Activated CD8-positive, alpha-beta memory T cell treated with anti-CD3 and anti-CD28 coated beads, Interleukin-2, amount 50 U/mL, for 24 hours (primary cell): ENCODE data around the gene CFDP1.

ENCODE experiments used
- DNase-seq: peaks from one replicate; pipeline ENCODE4 v3.0.0-alpha.2; 2020; ENCODE audit errors: extremely low read depth

The CFDP1 gene

DNA sequence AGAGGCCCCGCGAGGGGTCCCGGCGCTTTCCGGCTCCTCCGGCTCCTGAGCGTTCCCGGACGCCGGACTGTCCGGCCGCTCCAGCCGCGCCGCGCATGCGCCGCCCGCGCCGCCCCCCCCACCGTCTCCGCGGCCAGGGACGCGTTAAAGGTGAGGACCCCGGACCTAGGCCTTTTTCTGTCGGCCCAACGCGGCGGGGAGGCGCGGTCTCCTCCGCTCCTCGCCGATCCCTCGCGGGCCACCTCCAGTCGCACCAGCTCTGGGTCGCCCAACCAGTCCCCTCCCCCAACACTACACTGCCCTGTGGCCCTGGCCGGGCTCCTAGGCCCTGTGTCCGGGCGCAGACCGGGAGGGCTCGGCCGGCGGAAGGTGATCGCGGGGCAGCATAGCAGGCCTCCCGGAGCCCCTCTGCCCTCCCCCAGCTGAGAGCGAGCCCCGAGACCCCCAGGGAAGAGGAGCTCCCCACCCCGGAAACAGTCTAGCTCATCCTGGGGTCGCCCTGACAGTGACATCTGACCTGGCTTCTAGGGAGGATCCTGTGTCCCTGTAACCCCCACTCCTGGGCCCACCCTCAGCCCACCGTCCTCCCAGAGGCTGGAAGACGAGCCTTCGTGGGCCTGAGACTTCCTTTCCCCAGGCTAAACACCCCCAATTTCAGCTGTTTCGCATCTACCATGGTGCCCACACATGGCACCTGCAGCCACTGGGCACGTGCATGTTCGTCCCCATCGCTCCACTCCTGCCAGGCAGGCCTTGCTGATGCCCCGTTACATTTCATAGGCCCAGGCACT, 167.2 kb downstream of the CFDP1 start:
- DNase-seq: no peak

DNA sequence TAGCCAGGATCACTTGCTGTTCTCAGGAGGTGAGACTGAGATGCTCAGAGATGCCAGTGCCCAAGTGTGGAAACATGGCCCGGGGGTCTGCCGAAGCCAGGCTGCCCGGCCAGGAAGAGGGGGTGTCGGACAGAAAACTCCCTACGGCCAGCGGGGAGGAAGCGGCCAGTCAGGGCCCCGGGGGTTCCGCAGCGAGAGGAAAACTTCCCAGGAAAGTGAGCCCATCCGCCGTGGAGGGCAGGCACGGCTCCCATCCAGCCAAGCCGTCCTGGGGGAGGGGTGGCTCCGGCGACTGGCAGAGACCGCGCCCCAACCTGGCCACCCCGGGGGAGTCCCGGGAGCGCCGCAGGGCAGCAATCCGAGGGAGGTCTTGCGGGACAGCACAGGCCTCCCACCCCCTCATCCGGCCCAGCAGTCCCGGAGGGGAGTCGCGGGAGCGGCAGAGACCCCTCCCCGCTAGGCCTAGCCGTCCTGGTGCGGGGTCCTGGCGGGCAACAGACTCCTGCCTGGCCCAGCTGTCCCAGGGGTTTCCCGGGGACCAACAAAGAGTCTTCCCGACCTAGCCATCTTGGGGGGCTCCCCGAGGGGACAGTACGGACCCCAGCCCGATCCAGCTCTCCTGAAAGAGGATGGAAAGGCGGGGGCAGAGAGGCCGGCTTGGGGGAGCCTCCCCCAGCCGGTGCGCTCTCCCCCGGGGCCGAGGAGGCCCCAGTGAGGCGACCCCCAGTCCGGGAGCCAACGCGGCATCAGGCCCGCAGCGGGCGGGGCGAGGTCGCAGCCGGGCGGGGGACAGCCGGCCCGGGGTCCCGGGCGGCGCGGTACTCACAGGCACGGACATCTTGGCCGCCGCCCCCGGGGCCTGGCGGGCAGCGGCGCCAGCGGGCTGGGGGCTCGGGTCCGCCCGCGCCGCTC, 168.0 kb downstream of the CFDP1 start:
- no peak for DNase-seq

DNA sequence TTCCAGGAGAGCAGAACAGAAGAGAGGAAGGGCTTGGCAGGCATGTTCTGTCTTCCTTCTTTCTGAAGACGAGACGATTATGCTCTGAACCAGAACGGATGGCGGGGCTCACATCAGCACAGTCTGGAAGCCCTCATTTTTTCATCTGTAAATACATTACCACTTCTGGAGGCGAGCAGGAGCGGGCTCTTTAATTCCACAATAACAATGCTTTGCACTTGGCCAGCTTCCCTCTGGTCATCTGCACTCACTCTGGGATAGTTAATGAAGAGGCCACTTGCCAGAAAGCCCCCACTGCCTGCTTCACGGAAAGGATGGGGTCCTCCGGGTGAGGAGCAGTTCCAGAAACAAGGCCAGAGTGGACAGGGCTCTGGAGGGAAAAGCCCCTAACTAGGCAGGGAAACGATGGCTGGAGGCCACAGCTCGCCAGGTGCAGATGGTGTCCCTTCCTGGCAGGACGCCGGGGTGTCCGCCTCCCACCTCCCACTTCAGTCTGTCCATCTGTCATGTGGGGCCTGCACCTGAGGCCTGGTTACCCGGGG, 168.8 kb downstream of the CFDP1 start:
- no peak for DNase-seq

DNA sequence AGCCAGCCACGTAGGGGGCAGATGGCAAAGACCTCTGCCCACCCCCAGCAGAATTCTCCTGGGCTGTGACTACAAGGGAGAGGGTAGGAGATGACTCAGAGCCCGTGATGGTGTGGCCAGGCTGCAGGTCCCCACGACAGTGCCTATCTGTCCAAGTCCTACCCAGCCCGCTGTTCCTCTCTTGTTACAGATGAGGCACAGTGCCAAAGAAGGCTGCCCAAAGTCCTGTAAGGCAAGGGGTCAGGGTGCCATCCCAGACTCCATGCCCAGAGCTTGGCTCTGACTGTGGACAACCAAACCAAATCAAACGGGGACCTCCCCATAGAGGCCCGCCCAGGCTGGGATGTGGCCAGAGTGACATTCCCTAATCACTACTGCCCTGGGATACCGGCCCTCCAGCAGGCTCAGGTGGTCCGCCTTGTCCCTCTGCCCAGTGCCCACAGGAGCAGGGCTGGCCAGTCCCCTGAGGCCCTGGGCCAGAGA, 169.3 kb downstream of the CFDP1 start:
- DNase-seq: no peak

DNA sequence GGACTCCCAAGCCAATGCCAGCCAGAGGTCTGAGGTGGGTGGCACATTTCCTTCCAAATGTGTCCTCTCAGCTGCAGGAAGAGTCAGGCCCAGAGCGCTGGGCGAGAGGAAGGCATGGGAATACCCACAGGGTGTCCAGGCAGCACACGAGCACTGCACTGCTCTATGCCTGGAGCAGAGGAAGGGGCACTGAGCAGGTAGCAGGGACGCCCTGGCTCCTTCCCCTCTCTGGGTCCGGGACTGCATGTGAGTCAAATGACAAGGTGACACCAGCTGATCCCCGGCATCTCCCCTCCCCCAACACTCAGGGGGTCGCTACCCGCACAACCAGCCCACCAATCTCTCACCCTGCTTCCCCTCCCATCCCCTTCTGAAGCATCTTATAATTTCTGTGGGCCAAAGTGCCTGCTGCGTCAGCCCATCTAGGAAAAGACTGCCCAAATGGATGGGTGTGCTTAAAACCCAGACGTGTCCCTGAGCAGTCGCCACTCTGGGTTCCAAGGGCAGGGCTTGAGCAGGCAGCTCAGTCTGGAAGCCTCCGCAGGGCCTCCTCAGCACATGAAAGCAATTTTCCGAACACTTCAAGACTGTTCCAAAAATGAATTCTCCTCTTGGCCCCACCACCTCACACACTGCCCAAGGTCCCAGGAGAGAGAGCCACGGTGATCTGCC, 169.9 kb downstream of the CFDP1 start:
- DNase-seq: no peak

DNA sequence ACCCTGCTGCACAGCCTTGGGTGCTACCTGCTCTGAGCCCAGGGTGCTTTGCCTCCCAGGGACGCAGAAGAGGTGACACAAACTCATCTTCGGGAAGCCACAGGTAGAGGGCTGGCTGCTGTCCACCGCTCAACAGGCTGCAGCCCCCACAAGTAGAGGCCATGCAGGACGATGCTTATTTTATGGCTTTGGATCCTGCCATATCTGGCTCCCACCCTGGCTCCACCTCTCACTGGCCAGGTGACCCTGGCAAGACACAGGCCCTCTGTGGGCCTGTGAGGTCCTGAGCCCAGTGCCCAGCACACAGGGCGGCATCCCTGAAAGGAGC, 170.5 kb downstream of the CFDP1 start:
- DNase-seq: no peak

DNA sequence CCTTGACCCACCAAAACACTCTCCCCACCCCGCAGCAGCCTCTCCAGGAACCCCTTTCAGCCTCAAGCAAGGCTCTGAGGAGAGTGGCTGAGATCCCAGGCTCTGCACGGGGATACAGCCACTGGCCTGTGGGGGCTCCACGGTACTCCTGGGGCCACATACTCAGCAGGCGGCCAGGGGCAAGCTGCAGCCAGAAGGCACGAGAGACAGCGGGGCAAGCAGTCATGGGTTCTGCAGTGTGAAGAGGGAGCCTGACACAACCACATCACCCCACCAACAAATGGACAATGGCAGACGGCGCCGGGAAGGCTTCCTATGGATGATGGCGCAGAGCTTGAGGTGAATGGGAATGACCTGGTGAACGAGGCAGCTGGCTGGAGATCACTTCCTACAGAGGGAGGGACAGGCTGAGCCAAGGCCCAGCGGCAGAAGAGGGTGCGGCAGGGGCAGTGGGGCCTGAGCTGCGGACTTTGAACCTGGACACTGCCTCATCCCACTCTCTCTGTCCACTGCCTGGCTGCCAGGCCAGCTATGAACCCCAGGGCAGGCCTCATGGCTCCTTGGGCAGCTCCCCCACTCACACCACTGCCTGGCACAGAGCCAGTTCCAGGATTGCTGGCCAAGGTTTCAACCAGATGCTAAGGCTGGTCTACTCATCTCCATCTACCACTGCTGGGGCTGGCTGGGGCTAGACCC, 171.1 kb downstream of the CFDP1 start:
- DNase-seq: no peak

DNA sequence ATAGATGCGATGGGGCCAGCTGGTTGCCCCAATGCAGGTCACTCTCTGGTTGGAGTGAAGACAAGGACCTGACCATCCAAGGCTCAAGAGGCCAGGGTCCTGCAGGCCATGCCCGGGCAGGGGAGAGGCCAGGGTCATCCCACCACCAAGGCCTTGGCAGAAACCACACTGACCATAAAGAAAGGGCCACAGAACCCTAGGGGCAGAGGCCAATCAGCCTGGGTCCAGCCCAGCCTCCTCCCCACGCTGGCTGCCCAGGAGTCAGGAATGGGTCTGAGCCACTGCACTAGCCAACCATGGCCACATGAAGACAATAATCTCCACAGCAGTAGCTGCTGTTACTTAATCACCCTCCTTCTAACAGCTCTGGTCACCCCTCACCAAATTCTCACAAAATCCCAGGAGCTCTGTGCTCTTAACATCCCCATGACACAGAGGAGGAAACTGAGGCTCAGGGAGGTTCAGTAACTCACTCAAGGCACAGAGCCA, 171.7 kb downstream of the CFDP1 start:
- no peak for DNase-seq

DNA sequence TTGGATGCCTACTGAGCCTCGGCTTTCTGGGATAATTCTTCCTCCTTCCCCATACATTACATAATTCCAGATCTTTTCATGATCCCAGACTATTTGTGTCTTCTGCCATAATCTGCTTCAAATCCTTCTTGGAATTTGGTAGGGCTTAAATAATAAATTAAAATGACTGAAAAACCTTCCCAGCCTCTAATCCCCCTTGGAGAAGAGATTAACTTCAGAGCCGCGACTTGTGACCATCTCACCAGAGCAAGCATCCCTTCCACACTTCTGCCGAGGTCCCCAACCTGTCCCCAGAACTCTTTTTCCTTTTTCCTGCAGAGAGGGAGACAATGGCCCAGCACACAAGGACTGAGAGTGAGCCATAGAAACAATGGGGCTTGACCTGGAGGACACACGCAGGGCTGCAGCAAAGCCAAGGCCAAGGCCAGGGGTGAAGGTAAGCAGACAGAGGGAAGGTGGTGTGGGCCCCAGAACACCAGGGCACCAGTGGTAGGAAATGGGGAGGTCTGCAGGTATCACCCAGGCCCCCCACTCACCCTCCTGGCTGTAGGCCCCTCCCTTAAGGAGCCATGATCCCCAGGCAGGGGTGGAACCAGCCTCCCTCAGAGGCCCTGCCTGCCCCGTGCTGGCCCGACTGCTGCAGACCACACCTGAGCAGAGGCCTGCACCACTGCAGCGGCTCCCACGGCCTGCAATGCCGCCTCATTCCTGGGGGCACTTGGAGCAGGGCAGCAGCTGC, 172.3 kb downstream of the CFDP1 start:
- no peak for DNase-seq

DNA sequence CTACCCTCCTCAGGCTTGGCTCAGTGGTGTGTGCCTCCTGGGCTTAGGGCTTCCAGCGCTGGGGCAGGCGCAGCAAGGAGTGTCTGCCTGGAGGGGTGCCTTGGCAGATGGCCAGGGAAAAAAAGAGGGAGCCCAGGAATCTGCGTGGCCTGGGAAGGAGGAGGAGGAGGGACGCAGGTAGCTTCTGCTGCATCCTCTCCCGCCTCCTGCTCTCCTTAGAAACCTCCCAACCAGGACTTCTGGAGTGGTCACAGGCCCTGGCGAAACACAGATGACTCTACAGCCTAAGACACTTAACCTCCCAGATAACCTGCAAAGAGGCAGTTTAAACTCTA, 174.5 kb downstream of the CFDP1 start:
- DNase-seq: no peak

DNA sequence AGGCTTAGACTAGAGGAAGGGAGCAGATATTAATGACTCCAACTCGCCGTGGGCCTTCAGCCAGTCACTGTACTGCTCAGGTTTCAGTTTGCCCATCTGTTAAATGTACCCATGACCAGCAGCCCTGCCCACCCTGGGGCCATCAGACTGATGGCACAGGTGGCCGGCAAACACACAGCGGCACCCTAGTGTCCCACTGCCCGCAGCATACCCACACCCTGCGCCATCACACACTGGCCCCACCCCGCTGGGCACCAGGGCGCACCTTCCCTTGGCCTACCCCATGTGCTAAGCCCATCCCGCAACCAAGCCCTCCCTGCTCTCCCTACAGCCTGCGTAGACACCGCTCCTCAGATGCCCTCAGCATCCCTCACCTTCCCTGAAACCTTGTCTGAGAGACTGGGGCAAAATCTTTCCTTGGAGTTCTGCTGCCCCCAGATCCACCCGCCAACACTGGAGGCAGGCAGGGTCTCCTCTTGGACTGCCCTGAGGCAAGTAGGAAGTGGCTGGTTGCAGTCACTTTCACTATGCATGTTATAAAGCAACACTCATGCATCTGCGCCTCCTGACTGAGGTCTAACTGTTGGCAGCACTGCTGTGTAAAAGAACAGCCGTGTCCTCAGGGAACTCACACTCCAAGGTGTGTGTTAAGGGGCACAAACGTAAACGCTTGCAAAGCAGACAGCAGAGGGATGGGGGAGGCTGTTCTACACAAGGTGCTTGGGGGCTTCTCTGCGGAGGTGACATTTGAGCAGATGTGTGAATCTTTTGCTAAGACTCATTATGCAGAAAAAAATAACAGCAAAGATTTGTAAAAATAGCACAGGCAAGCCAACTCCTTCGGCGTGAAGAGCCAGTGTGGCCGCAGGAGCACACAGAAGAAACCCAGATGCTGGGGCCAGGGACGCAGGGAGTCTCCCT, 175.2 kb downstream of the CFDP1 start:
- no peak for DNase-seq

DNA sequence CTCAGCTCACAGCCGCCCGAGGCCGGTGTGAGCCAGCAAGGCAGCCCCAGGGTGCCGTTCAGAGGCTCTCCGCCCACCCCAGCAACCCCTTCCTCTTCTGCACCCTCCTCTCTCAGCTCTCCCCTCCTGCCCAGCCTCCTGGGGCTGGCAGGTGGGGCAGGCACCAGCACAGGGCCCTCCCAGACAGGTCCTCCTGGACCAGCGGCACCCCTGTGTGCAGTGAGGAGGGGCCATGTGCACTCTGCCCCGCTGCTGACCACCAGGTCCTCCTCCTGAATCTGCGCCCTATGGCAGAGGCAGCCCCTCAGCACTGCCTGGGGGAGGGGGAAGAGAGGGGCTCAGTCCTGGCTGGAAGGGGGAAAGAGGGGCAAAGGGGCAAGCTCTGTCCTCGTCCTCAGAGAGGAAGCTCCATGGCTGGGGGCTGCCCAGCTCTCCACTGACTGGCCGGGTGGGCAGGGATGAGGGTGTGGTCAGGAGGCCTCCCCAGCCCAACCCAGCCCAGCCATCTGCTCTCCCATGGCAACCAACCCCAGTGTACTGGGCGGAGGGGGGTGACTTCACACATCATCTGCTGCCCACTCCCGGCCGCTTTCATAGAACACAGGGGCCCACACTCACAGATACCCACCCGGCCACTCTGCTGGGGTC, 176.5 kb downstream of the CFDP1 start:
- no peak for DNase-seq

DNA sequence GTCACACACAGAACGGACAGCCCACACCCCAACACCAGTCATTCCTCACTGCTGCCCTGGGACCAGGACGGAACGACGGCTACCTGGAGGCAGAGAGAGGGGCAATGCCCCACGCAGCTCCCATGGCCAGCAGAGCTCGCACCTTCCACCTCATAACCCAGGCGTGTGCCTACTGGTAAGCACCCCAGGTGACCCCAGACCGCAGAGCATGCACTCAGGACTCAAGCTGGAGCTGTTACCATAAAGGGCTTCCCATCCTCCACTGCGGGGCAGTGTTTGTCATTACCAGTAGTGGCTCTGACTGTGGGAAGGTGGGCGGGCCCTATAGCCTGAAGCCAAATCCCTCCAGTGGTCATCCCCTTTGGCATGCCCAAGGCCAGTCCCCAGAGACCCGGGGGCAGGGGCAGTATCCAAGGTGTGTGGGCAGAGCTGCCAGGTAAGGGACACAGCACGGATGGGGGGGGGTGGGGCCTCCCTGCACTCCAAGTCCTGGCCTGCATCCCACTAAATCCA, 177.2 kb downstream of the CFDP1 start:
- DNase-seq: no peak

DNA sequence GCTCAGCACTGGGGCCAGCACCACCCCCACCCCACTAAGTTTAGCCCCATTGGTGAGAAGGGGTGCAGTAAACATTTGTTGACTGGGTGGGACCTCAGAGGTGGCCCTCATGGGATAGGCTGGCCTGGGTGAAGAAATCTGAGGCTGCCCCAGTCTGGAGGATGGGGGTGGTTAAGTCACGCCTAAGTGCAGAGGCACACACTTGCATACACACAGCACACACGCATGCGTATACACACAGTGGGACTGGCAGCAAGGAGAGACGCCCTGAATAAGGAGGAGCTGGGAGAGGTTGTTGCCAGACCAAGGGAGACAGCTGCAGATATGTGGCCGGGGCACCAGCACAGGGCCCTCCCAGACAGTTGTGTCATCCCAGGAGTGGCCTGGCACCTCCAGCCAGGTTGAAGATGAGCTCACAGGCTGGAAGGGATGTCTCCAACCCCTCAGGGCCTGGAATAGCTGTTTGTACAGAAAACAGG, 178.9 kb downstream of the CFDP1 start:
- no peak for DNase-seq

DNA sequence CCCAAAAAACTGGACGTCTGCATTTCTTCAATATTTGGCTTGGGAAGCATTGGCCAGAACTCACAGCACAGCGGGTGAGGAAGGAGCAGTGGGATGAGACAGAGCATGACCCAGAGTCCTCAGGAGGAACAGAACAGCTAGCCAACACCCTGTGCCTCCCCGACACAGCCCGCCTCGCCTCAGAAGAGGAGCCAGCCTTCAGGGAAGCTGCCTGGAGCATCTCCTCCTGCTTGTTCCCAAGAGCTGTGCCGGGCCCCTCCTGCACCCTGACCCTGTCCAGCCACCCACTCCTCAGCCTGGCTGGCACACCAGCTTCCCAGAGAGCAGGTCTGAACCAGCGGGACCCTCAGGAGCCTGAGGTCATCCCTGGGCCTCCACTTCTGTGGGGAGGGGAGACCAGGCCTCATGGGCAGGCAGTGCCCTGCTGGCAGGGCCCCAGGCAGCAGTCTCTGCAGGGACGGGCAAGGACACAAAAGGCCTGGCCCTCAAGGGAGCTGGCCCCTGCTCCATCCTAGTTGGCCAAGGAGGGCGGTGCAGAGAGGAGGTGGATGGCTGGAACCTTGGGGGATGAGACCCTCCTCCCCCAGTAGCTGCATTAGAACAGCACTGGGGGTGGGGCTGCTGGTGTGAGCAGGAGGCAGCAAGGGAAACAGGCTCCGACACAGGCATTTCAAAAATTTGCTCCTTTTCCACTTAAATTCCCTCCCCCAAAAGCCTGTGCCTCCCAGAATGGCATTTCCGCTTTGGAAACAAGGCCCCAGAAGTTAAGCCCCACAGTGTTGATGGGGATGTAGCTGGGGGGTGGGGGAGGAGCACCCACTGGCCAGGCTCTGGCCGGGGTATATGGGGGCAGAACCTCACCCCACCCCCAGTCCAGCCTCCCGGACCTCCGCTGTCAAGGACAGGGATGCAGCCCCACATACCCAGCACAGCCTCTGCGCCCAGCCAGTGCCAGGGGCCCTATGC, 180.1 kb downstream of the CFDP1 start:
- DNase-seq: no peak

DNA sequence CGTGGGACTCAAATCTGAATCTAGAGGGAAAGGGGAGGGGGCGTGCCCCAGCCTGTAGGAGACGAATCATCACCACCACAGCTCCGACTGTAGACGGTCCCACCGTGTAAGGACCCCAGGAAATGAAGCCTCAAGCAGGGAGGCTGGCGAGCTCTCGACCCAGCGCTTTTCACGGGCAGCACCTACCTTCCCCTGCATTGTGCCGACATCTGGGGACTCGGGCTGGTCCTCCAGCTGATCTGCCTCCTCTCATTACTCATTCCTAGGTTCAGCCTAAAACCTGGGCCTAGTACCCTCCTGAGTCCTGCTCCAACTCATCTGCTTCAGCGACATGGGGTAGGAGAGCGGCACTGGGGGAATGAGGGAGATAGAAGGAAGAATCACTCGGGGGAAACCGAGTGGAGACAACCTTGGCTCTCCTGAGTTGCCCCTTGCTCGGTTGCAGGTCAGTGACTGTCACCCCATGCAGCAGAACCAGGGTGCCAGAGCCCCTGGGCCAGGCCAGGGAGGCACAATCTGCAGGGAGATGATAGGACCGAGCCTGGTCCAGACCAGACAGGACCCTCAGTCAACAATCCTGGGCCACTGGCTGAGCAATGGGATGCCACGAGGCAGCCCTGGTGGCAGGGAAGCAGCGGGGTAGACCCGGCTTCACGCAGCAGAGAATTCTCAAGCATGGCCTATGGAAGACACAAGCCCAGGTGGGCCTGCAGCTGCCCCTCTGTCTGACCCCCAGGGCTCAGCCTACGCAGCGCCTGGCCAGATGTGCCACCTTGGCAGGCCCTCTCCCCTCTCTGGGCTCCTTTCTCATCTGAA, 181.0 kb downstream of the CFDP1 start:
- no peak for DNase-seq
